Right cardiac atrium (tissue), 5 donors: ENCODE measurements around the gene ANKS1A. TPM values are rescaled to one million over a fixed set of nuclear protein-coding genes. Genes with fewer than 3 reads are reported as not detected.
"Not testable (repeated sequence)": the region's sequence is repeated elsewhere in the genome, so short reads cannot be mapped to it uniquely, and the experiment has no call there.

Experiments used
- ATAC-seq, 2 donors: fragments of 200-7000 bp; cut with Tn5 transposase; one replicate each; pipeline versions ENCODE4 v1.8.0 to v1.9.1; 2020; ENCODE audit warnings: moderate library complexity in 2 of 2, mild to moderate bottlenecking in 1 of 2
- DNase-seq, 3 donors: peaks; one replicate each; pipeline ENCODE4 v3.0.0-alpha.2; 2020
- H3K27ac ChIP-seq: one replicate; pipeline ENCODE4 v1.5.1; 2013; ENCODE audit warnings: mild to moderate bottlenecking, low read length, control low read depth, moderate library complexity
- H3K27me3 ChIP-seq: one replicate; pipeline ENCODE4 v1.6.1; 2013; ENCODE audit not compliant: control insufficient read depth, insufficient read depth
- H3K4me1 ChIP-seq: one replicate; pipeline ENCODE4 v1.6.1; 2013; ENCODE audit warnings: low read length; ENCODE audit not compliant: control insufficient read depth, insufficient read depth
- H3K4me3 ChIP-seq: one replicate; pipeline ENCODE4 v1.5.1; 2013; ENCODE audit warnings: low read length, control low read depth
- H3K9me3 ChIP-seq: one replicate; pipeline ENCODE4 v1.6.1; 2013; ENCODE audit warnings: low read length; ENCODE audit not compliant: control insufficient read depth
- WGBS: extraction: QIAGEN DNeasy Blood & Tissue Kit; methylation state at CpG from one replicate; pipeline ENCODE4 v1.1.7; 2013; 5-methylcytosine and 5-hydroxymethylcytosine counted together
- intact Hi-C, 4 donors: fragments of 100-400 bp; cut with DNase I; formaldehyde crosslinking; loops; one replicate each; pipeline versions ENCODE4 v1.11.0 to v1.14.0; 2022 to 2023
- long read RNA-seq, 4 donors: library from polyadenylated mRNA; unstranded; transcript quantifications; one replicate each; pipeline ENCODE4 v2.0.0, GENCODE V29; 2020 to 2021
- polyA plus RNA-seq: library from polyadenylated mRNA; stranded (reverse); fragments of 200-250 nt; gene quantifications from one replicate; pipeline ENCODE4 v1.2.3, GENCODE V29; 2013
- total RNA-seq, 4 donors: library from RNA; stranded (reverse); fragmentation: NEBNext Ultra II Directional; extraction: Animal tissue kit (Norgen Biotek cat#: 25700); gene quantifications; one replicate each; pipeline ENCODE4 v1.2.1, GENCODE V29; 2021
- donor health status: healthy with polysubstance abuse.
- donor health status: DM: no; HTN: yes; CAD: no.
- donor health status: DM: no; HTN: no; CAD: no.
- donor health status: DM: no; HTN: yes; CAD: no; lungs with severe emphysema.
- donor health status: DM: yes; HTN: yes; CAD: no.

The ANKS1A gene
- total RNA-seq (10 to 100 TPM; 26.1 to 28.5 (median 27.1) TPM), polyA plus RNA-seq (11.5 TPM)
- long read RNA-seq, donor 1, full-length matches to known transcripts = 2 of 44 reads
- long read RNA-seq, donor 1, partial matches to known transcripts = 20 of 44 reads
- long read RNA-seq, donor 1, other reads (novel, unspliced or antisense) = 22 of 44 reads
- long read RNA-seq, donor 2, full-length matches to known transcripts = 1 of 23 reads
- long read RNA-seq, donor 2, partial matches to known transcripts = 20 of 23 reads
- long read RNA-seq, donor 2, other reads (novel, unspliced or antisense) = 2 of 23 reads
- long read RNA-seq, donor 3, partial matches to known transcripts = 63 of 81 reads
- long read RNA-seq, donor 3, other reads (novel, unspliced or antisense) = 18 of 81 reads
- long read RNA-seq, donor 4, full-length matches to known transcripts = 1 of 24 reads
- long read RNA-seq, donor 4, partial matches to known transcripts = 8 of 24 reads
- long read RNA-seq, donor 4, other reads (novel, unspliced or antisense) = 15 of 24 reads

DNA sequence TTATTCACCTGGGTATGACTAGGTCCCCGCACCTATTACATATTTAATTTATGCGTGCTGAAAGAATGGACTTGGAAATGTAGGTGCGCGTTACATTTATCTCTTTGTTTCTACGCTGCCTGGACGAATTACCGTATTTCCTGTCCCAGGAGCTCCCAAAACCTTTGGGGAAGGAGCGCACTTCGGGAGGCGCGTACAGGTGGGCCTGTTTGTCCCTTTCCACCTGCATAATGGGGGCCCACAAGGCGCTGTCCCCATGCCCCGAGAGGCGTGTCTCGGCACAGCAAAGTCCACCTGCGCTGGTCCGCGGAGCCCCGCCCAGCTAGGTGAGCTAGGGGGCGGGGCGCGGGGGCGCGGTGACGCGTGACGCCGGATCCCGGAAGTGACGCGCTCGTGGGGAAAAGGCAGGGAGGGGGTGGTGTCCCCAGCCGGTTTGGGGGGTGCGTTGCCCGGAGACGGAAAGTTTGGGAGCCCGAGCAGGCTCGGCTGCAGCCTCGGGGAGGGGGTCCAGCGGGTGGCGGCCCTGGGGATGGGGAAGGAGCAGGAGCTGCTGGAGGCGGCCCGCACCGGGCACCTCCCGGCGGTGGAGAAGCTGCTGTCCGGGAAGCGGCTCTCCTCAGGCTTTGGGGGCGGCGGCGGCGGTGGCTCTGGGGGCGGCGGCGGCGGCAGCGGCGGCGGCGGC lies at the start of gene ANKS1A:
Gene ANKS1A, plus strand, starts transcription at position 382 of the 682 bp plus-strand sequence. Its CDS starts 148 bp downstream, at position 530.
- H3K27ac ChIP-seq = peak within 1 kb of the TSS; percentile 76
- intact Hi-C loops = loop anchor here in 1 of 4 donors (5.0 kb wide), 1 partner anchor 68 kb away; no protein-coding TSS in a partner anchor
- H3K4me1 ChIP-seq = no peaks in the 10 kb centered on the region
- H3K9me3 ChIP-seq = no peaks in the 10 kb centered on the region
- peak; percentile 82 to 93 (median 93) for DNase-seq
- WGBS = under 1% methylated on average over 56 of the region's 60 CpGs
- H3K27me3 ChIP-seq = no peaks in the 10 kb centered on the region
- peak within 1 kb of the TSS; percentile 73 for H3K4me3 ChIP-seq
- peak; percentile 84 to 89 for ATAC-seq

DNA sequence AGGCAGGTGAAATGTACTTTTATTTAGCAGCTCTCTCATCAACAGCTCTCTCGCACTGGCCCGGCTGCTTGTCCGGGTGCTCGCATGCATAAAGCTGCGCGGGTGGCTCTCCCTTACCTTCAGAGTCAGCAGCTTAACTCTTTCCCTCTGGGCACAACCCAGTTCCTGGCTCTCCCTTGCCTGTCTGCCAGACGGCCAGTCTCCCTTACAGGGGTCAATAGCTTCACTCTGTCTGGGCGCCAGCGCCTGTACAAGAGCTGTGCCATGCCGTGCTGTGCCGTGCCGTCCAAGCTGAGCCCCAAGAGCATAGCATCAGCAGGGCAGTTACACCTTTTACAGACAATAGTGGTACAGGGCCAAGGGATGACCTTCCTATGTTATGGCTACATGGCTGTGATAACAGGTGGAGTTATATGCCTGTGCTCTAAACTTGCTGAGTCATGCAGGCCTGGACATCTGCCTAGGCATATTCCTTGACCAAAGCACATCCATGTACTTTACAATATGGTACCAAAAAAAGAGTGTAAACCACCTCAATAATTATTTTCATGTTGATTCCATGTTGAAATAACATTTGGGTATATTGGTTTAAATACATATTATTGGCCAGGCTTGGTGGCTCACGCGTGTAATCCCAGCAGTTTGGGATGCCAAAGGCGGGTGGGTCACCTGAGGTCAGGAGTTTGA lies 49.2 kb upstream of the ANKS1A start:
- intact Hi-C loops = no loop called here
- Histone ChIP-seq H3K4me1 (no peaks in the 10 kb centered on the region), H3K27me3 (no peaks in the 10 kb centered on the region), H3K27ac (no peak overlapping the region), H3K4me3 (no peak overlapping the region), H3K9me3 (no peaks in the 10 kb centered on the region)
- WGBS = 94% methylated on average over 15 of the region's 15 CpGs
- peak in 2 of 3 donors; percentile 42 to 55 for DNase-seq
- no peak for ATAC-seq

DNA sequence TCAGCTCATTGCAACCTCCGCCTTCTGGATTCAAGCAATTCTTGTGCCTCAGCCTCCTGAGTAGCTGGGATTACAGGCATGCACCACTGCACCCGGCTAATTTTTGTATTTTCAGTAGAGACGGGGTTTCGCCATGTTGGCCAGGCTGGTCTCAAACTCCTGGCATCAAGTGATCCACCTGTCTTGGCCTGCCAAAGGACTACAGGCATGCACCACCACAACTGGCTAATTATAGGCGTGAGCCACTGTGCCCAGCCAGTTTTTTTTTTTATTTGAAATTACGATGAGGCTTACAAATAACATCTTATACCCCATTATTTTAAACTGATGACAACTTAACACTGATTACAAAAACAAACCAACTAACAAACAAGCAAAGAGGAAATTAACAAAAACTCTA lies 40.0 kb upstream of the ANKS1A start:
- intact Hi-C loops = not testable (repeated sequence)

DNA sequence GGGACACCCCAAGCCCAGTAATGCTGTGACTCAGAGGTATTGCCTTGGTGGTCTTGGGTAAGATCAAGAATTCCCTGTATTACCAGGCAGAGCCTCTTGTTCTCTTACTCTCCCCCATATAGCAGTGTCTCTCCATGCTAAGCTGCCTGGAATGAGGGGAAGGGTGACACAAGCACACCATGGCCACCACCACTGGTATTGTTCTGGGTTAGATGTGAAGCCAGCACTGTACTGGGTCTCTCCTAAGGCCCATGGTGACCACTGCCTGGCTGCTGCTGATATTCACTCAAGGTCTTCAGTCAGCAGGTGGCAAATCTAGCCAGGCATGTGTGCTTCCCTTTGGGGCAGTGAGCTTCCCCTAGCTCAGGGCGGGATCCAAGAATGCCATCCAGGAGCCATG lies 37.7 kb upstream of the ANKS1A start:
- intact Hi-C loops = no loop called here
- DNase-seq (no peak), ATAC-seq (no peak)
- H3K9me3 ChIP-seq = no peaks in the 10 kb centered on the region
- H3K27me3 ChIP-seq = no peaks in the 10 kb centered on the region
- peaks cover 3% of the 10 kb centered on the region for H3K4me1 ChIP-seq
- WGBS = 100% methylated on average over 1 of the region's 1 CpG
- H3K27ac ChIP-seq = no peak overlapping the region
- H3K4me3 ChIP-seq = no peak overlapping the region

More for the DNA sequence above, 40.0 kb upstream of the ANKS1A start:
- DNase-seq, H3K4me1 ChIP-seq, H3K27me3 ChIP-seq, H3K9me3 ChIP-seq, ATAC-seq, H3K27ac ChIP-seq, H3K4me3 ChIP-seq: not testable (repeated sequence)
- WGBS = 87% methylated on average over 6 of the region's 6 CpGs

GRCh38 chr6:34852406-34853085 lies 36.5 kb upstream of the ANKS1A start:
- Histone ChIP-seq H3K27ac (no peak overlapping the region), H3K27me3 (no peaks in the 10 kb centered on the region), H3K4me1 (peaks cover 3% of the 10 kb centered on the region), H3K9me3 (no peaks in the 10 kb centered on the region), H3K4me3 (no peak overlapping the region)
- intact Hi-C loops = no loop called here
- DNase-seq (no peak), ATAC-seq (no peak)
- WGBS = 89% methylated on average over 4 of the region's 4 CpGs

- intact Hi-C loops = no loop called here
- DNase-seq = no peak
Observed at GRCh38 chr6:34855463-34855862, 33.6 kb upstream of the ANKS1A start.

GRCh38 chr6:34858681-34859080 lies 30.4 kb upstream of the ANKS1A start:
- Histone ChIP-seq H3K9me3 (no peaks in the 10 kb centered on the region), H3K4me3 (no peak overlapping the region), H3K4me1 (no peaks in the 10 kb centered on the region), H3K27ac (no peak overlapping the region), H3K27me3 (no peaks in the 10 kb centered on the region)
- no peak for DNase-seq
- intact Hi-C loops = no loop called here
- WGBS = 92% methylated on average over 7 of the region's 7 CpGs
- ATAC-seq = no peak

More at GRCh38 chr6:34855463-34855862, 33.6 kb upstream of the ANKS1A start:
- ATAC-seq = no peak
- Histone ChIP-seq H3K4me1 (peaks cover 3% of the 10 kb centered on the region), H3K4me3 (no peak overlapping the region), H3K27me3 (no peaks in the 10 kb centered on the region), H3K9me3 (no peaks in the 10 kb centered on the region), H3K27ac (no peak overlapping the region)
- WGBS = 84% methylated on average over 7 of the region's 7 CpGs

- Histone ChIP-seq H3K4me3 (no peak overlapping the region), H3K9me3 (no peaks in the 10 kb centered on the region), H3K4me1 (no peaks in the 10 kb centered on the region), H3K27me3 (no peaks in the 10 kb centered on the region), H3K27ac (no peak overlapping the region)
- ATAC-seq = no peak
- intact Hi-C loops = no loop called here
- no peak for DNase-seq
- 69% methylated on average over 4 of the region's 4 CpGs for WGBS
Observed at GRCh38 chr6:34859951-34860350, 29.1 kb upstream of the ANKS1A start.

DNA sequence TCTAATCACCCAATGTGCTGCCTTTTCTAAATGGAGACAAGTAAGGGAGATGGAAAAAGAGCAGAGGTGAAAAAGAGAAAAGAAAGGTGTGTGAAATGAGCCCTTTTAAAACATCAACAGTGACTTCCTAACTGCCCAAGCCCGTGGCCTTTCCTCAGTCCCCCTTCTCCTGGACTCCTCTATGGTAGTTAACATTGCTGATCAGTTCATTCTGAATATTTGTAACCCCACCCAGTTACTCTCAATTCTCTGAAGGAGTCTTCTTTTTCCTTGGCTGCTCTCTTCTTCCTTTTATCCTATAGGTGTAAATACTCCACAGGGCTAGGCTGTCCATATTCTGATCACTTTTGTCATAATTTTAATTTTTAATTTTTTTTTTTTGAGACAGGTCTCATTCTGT lies 28.3 kb upstream of the ANKS1A start:
- Histone ChIP-seq H3K4me3 (no peak overlapping the region), H3K27me3 (no peaks in the 10 kb centered on the region), H3K27ac (no peak overlapping the region), H3K4me1 (no peaks in the 10 kb centered on the region), H3K9me3 (no peaks in the 10 kb centered on the region)
- DNase-seq = no peak
- WGBS = 79% methylated on average over 1 of the region's 1 CpG
- intact Hi-C loops = no loop called here
- ATAC-seq = no peak

DNA sequence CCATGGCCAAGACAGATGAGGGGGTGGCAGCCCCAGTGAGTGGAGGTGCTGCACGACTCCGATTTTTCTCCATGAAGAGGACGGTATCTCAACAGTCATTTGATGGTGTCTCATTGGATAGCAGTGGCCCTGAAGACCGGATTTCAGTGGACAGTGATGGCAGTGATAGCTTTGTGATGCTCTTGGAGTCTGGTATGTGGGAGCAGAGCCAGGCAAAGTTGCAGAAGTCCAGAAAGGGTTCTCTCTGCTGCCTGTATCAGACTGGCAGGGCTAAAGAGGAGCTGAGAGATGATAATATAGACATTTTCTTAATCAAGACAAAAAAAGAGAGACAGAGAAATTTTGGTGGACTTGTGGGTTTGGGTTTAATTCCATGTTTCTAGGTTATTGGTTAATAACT lies 25.0 kb upstream of the ANKS1A start:
- Histone ChIP-seq H3K27me3 (no peaks in the 10 kb centered on the region), H3K9me3 (no peaks in the 10 kb centered on the region), H3K27ac (peak overlapping the region; percentile 68), H3K4me3 (no peak overlapping the region), H3K4me1 (no peaks in the 10 kb centered on the region)
- DNase-seq (no peak), ATAC-seq (peak; percentile 42 to 52)
- intact Hi-C loops = no loop called here
- 67% methylated on average over 4 of the region's 4 CpGs for WGBS
